ENCODE measurements around the gene EGR1.

EGR1 gene

GRCh38 chr5:138444078-138444773 lies 21.1 kb upstream of the EGR1 start:
- TF ChIP-seq TAF1 (IDR thresholded peaks at IDR 0.05; ENCODE audit: borderline replicate concordance, low read depth, low read length) (no peak), POLR2AphosphoS5 (IDR thresholded peaks at IDR 0.05; ENCODE audit: low read depth, low read length) (no peak), POLR2A (IDR thresholded peaks at IDR 0.05; ENCODE audit: low read depth, low read length) (no peak)
- FAIRE-seq = no peak
- no peak for DNase-seq (ENCODE audit: insufficient read length)

- DNase-seq (ENCODE audit: insufficient read length) (no peak), FAIRE-seq (no peak)
- TF ChIP-seq POLR2A (IDR thresholded peaks at IDR 0.05; ENCODE audit: low read depth, low read length) (no peak), POLR2AphosphoS5 (IDR thresholded peaks at IDR 0.05; ENCODE audit: low read depth, low read length) (no peak), TAF1 (IDR thresholded peaks at IDR 0.05; ENCODE audit: borderline replicate concordance, low read depth, low read length) (no peak)
Observed at GRCh38 chr5:138444774-138445546, 20.3 kb upstream of the EGR1 start.

GRCh38 chr5:138445547-138446271 lies 19.6 kb upstream of the EGR1 start:
- TF ChIP-seq POLR2AphosphoS5 (IDR thresholded peaks at IDR 0.05; ENCODE audit: low read depth, low read length) = no peak
- TF ChIP-seq POLR2A (IDR thresholded peaks at IDR 0.05; ENCODE audit: low read depth, low read length) = no peak
- no peak for TF ChIP-seq TAF1 (IDR thresholded peaks at IDR 0.05; ENCODE audit: borderline replicate concordance, low read depth, low read length)
- FAIRE-seq (no peak), DNase-seq (ENCODE audit: insufficient read length) (no peak)

- FAIRE-seq = no peak
- TF ChIP-seq POLR2A (IDR thresholded peaks at IDR 0.05; ENCODE audit: low read depth, low read length) (no peak), POLR2AphosphoS5 (IDR thresholded peaks at IDR 0.05; ENCODE audit: low read depth, low read length) (no peak), TAF1 (IDR thresholded peaks at IDR 0.05; ENCODE audit: borderline replicate concordance, low read depth, low read length) (no peak)
- no peak for DNase-seq (ENCODE audit: insufficient read length)
Observed at GRCh38 chr5:138448070-138448469, 17.2 kb upstream of the EGR1 start.

- no peak for FAIRE-seq
- DNase-seq (ENCODE audit: insufficient read length) = no peak
- TF ChIP-seq POLR2A (IDR thresholded peaks at IDR 0.05; ENCODE audit: low read depth, low read length) (no peak), POLR2AphosphoS5 (IDR thresholded peaks at IDR 0.05; ENCODE audit: low read depth, low read length) (no peak), TAF1 (IDR thresholded peaks at IDR 0.05; ENCODE audit: borderline replicate concordance, low read depth, low read length) (no peak)
Observed at GRCh38 chr5:138448481-138449398, 16.5 kb upstream of the EGR1 start.

GRCh38 chr5:138449501-138450239 lies 15.6 kb upstream of the EGR1 start:
- DNase-seq (ENCODE audit: insufficient read length) = peak; percentile 96
- peak; percentile 89 for FAIRE-seq
- TF ChIP-seq POLR2AphosphoS5 (IDR thresholded peaks at IDR 0.05; ENCODE audit: low read depth, low read length) = no peak
- no peak for TF ChIP-seq POLR2A (IDR thresholded peaks at IDR 0.05; ENCODE audit: low read depth, low read length)

GRCh38 chr5:138450971-138451370 lies 14.3 kb upstream of the EGR1 start:
- FAIRE-seq (no peak), DNase-seq (ENCODE audit: insufficient read length) (no peak)
- TF ChIP-seq TAF1 (IDR thresholded peaks at IDR 0.05; ENCODE audit: borderline replicate concordance, low read depth, low read length) (no peak), POLR2A (IDR thresholded peaks at IDR 0.05; ENCODE audit: low read depth, low read length) (no peak), POLR2AphosphoS5 (IDR thresholded peaks at IDR 0.05; ENCODE audit: low read depth, low read length) (no peak)

GRCh38 chr5:138452720-138453119 lies 12.6 kb upstream of the EGR1 start:
- TF ChIP-seq POLR2A (IDR thresholded peaks at IDR 0.05; ENCODE audit: low read depth, low read length) (no peak), TAF1 (IDR thresholded peaks at IDR 0.05; ENCODE audit: borderline replicate concordance, low read depth, low read length) (no peak), POLR2AphosphoS5 (IDR thresholded peaks at IDR 0.05; ENCODE audit: low read depth, low read length) (no peak)
- DNase-seq (ENCODE audit: insufficient read length) (no peak), FAIRE-seq (no peak)

GRCh38 chr5:138453590-138453989 lies 11.7 kb upstream of the EGR1 start:
- no peak for FAIRE-seq
- TF ChIP-seq POLR2AphosphoS5 (IDR thresholded peaks at IDR 0.05; ENCODE audit: low read depth, low read length) = no peak
- no peak for TF ChIP-seq POLR2A (IDR thresholded peaks at IDR 0.05; ENCODE audit: low read depth, low read length)
- no peak for TF ChIP-seq TAF1 (IDR thresholded peaks at IDR 0.05; ENCODE audit: borderline replicate concordance, low read depth, low read length)
- DNase-seq (ENCODE audit: insufficient read length) = no peak

GRCh38 chr5:138454121-138454520 lies 11.2 kb upstream of the EGR1 start:
- no peak for TF ChIP-seq POLR2A (IDR thresholded peaks at IDR 0.05; ENCODE audit: low read depth, low read length)
- TF ChIP-seq POLR2AphosphoS5 (IDR thresholded peaks at IDR 0.05; ENCODE audit: low read depth, low read length) = no peak
- TF ChIP-seq TAF1 (IDR thresholded peaks at IDR 0.05; ENCODE audit: borderline replicate concordance, low read depth, low read length) = no peak
- FAIRE-seq (no peak), DNase-seq (ENCODE audit: insufficient read length) (no peak)

Measured in GM12892 (cell line).